D341Med (cell line): ENCODE data around the gene BUD31.
"Not testable (repeated sequence)": the region's sequence is repeated elsewhere in the genome, so short reads cannot be mapped to it uniquely, and the experiment has no call there.

Experiments
- DNase-seq: peaks from one replicate; pipeline ENCODE4 v3.0.0; 2012; ENCODE audit warnings: low spot score

The BUD31 gene

DNA sequence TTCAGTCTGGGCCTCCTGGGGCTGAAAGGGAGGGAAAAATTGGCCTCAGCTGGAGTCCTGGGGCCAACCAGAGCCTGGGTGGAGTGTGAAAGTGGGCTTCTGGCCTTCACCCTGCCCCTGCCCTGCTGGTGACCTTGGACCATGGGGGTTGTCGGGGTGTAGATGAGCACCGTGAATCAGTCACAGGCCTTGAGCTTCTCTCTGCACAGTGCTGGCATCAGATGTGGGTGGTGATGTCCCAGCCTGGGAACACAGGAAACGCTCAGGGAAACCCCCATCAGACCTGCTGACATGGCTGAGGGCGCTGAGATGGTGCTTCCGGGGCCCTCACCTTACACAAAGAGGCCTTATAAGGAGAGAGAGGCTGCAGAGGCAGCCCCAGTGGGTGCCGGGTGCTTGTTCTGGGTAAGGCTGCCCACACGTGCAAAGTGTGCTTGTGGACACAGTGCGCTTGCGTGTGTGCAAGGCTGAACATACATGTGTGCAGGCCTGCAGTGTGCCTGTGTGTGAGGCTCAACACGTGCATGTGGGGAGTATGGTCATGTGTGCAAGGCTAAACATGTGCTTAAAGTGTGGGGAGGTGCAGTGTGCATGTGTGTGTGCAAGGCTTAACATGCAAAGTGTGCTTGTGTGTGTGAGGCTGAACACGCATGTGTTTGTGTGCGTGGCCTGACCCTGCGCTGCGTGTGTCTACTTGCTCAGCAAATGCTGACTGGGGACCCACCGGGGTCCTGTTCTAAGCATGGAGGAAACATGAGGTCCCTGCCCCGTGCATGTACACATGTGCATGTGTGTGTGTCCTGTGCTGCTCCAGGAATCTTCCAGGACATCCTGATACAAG, 27.7 kb upstream of the BUD31 start:
- no peak for DNase-seq

GRCh38 chr7:99381664-99382075, 27.1 kb upstream of the BUD31 start:
- DNase-seq: no peak

DNA sequence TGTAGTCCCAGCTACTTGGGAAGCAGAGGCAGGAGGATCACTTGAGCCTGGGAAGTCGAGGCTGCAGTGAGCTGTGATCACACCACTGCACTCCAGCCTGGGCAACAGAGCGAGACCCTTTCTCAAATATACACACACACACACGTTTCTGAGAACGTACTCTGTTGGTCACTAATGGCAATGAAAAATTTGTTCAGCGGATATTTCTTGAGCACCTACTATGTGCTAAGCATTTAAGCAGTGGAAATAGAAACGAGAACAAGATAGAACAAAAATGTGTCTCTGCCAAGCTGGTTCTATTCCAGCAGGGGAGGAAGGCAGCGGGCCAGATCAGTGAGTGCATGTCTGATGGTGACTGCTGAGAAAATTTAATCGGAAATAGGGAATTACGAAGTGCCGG, 25.6 kb upstream of the BUD31 start:
- no peak for DNase-seq

GRCh38 chr7:99383791-99384370, 24.9 kb upstream of the BUD31 start:
- DNase-seq: no peak

DNA sequence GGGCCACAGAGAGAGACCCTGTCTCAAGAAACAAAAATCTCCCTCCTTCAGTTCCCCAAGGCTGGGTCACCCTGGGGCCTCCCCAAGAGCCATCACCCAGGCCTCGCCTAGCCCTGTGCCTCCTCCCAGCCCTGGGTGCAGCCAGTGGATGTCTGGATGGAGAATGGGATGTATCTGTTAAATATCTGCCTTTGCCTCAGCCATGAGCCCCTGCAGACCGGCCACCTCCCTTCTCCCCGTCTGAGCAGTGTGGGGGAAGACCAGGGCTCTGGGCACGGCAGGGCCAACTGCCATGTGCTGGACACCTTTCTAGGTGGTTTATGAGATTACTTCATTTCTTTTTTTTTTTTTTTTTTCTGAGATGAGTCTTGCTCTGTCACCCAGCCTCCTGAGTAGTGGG, 24.2 kb upstream of the BUD31 start:
- no peak for DNase-seq

DNA sequence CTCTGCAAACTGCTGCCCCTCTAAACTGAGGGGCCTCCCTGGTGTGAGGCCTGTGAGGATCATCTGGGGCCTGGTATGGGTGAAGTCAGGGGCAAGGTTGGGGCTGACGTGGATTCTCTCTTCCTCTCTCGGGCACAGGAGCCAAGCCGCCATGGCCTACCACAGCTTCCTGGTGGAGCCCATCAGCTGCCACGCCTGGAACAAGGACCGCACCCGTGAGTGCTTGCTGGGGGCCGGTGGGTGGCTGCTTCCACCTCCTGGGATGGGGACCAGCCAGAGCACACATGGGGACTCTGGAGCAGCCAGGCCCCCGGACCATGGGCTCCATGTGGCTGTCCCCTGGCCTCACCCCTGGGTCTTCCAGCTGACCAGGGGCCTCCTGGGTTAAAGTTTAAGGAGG, 23.2 kb upstream of the BUD31 start:
- no peak for DNase-seq

- no peak for DNase-seq
Observed at GRCh38 chr7:99386584-99387238, 22.1 kb upstream of the BUD31 start.

DNA sequence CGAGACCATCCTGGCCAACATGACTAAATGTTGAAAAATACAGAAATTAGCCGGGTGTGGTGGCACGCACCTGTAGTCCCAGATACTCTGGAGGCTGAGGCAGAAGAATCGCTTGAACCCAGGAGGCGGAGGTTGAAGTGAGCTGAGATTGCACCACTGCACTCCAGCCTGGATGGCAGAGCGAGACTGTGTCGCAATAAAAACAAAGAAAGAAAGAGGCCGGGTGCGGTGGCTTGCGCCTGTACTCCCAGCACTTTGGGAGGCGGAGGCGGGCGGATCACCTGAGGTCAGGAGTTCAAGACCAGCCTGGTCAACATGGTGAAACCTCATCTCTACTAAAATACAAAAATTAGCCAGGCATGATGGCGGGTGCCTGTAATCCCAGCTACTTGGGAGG, 21.5 kb upstream of the BUD31 start:
- not testable (repeated sequence) for DNase-seq

GRCh38 chr7:99387912-99388311, 20.9 kb upstream of the BUD31 start:
- DNase-seq: no peak

DNA sequence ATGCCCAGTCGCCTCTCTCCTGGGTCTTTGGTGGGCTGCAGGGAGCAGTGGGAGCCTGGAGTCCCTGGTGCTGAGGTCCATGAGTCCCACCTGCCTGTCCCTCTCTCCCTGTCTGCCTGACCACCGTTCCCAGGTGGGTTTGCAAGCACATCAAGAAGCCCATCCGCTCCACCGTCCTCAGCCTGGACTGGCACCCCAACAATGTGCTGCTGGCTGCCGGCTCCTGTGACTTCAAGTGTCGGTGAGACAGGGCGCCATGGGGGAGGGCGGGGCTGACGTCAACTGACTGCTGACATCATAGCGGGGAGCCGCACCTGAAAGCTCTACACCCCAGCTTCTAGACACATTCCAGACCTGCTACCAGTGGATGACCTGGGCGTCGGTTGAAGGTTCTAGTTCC, 19.0 kb upstream of the BUD31 start:
- no peak for DNase-seq

DNA sequence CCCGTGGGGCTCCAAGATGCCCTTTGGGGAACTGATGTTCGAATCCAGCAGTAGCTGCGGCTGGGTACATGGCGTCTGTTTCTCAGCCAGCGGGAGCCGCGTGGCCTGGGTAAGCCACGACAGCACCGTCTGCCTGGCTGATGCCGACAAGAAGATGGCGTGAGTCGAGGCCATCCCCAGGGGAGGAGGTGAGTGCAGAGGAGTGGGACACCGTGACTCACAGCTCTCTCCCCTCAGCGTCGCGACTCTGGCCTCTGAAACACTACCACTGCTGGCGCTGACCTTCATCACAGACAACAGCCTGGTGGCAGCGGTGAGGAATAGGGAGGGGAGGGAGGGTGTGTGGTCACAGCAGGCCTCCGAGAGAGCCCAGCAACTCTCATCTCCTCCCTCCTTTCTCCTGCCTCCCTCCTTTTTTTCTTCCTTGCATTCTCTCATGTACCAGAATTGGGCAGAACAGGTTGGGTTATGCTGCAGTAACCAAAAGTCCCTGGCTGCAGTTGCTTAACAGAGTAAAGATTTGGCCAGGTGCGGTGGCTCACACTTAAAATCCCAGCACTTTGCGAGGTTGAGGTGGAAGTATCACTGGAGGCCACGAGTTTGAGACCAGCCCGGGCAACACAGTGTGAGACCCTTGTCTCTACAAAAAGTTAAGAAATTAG, 17.7 kb upstream of the BUD31 start:
- peak; percentile 24 for DNase-seq

- no peak for DNase-seq
Observed at GRCh38 chr7:99392046-99392445, 16.7 kb upstream of the BUD31 start.

GRCh38 chr7:99392659-99393354, 16.0 kb upstream of the BUD31 start:
- DNase-seq: peak; percentile 90

GRCh38 chr7:99393355-99394187, 15.2 kb upstream of the BUD31 start:
- no peak for DNase-seq

- DNase-seq: no peak
Observed at GRCh38 chr7:99394188-99394502, 14.6 kb upstream of the BUD31 start.

DNA sequence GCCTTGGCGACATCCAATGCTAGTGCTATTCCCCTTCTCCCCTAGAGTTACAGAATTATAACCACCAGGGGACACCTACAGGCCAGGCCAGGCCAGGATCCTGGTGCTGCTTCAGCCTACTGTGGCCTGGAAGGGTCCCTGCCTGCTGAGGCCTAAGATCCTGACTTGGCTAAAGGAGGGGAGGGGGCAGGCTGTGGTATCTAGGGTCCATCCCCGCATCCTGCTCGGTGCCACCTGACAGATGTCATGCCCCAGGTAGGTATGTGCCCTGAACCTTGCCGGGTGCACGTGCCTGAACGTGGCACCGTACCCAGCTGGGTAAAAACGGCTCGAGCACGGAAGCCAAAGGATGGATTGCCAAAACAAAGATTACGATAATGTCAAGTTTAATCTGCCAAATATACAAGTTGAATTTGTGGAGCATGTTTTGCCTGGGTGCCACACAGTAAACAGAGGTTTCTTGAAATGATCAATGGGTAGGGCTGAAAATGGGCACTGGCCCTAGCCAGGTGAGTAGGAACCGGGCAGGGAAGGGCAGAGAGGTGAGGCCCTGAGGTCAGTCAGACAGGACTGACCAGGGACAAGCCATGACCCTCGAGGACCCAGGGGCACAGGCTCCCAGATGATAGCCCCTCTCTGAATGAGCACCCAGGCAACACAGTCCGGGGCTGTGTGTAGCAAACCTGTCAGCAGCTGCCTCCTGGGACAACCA, 13.0 kb upstream of the BUD31 start:
- DNase-seq: peak; percentile 27

- DNase-seq: peak; percentile 12
Observed at GRCh38 chr7:99396418-99397296, 12.1 kb upstream of the BUD31 start.

DNA sequence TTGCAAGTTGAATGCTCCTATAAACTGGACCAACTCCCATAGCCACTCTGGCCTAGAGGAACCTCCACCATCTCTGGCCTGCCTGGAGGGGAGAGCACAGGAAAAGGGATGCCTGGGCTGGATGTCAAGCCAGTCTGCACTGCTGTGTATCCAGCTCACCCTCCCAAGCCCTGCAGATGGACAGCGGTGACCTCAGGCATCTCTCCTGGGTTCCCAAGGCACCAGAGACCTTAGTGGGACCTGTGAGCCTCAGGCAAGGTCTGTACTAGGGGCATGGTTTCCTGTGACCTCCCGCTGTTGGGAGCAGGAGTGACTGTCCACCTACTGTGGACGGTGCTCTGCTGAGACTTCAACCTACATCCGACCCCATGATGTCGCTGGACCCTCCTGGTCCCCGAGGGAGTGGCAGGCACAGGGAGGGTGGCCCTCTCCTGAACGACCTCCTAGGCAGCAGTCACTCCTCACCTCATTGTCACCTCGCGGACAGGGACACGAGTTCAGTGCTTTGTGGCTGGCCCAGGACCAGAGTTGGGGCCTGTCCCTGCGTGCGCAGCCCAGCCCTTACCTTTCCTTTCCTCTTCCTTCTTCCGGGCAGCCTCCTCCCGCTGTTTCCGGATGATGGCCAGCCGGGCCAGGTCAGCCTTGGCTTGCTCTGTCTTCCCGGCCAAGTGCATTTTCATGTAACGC, 11.3 kb upstream of the BUD31 start:
- no peak for DNase-seq

GRCh38 chr7:99398891-99399445, 9.8 kb upstream of the BUD31 start:
- no peak for DNase-seq
